SK-N-SH treated with all-trans-retinoic acid at 6 μM for 48 hours (cell line): ENCODE measurements around the gene GGT5.

Experiments used
- ESRRG ChIP-seq: fragments of 250-450 bp; sonication (Bioruptor Pico); IDR thresholded peaks from 2 replicates; pipeline ENCODE4 v1.6.1; 2021; ENCODE audit warnings: mild to moderate bottlenecking
- TOX ChIP-seq: fragments of 250-450 bp; sonication (Bioruptor Pico); IDR thresholded peaks from 2 replicates; pipeline ENCODE4 v1.8.0; 2021; ENCODE audit warnings: mild to moderate bottlenecking, moderate library complexity, borderline replicate concordance
- ZFP3 ChIP-seq: fragments of 250-450 bp; sonication (Bioruptor Pico); IDR thresholded peaks from 2 replicates; pipeline ENCODE4 v1.5.0; 2020; ENCODE audit warnings: mild to moderate bottlenecking, moderate library complexity
- TF ChIP-seq, protein P1 (sequence below): fragments of 250-450 bp; sonication (Bioruptor Pico); IDR thresholded peaks from 2 replicates; pipeline ENCODE4 v1.8.0; 2020; ENCODE audit warnings: mild to moderate bottlenecking, moderate library complexity, borderline replicate concordance

GRCh38 chr22:24216541-24217209 lies 28.2 kb downstream of the GGT5 start:
- TF ChIP-seq, protein P1, sequence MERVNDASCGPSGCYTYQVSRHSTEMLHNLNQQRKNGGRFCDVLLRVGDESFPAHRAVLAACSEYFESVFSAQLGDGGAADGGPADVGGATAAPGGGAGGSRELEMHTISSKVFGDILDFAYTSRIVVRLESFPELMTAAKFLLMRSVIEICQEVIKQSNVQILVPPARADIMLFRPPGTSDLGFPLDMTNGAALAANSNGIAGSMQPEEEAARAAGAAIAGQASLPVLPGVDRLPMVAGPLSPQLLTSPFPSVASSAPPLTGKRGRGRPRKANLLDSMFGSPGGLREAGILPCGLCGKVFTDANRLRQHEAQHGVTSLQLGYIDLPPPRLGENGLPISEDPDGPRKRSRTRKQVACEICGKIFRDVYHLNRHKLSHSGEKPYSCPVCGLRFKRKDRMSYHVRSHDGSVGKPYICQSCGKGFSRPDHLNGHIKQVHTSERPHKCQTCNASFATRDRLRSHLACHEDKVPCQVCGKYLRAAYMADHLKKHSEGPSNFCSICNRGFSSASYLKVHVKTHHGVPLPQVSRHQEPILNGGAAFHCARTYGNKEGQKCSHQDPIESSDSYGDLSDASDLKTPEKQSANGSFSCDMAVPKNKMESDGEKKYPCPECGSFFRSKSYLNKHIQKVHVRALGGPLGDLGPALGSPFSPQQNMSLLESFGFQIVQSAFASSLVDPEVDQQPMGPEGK = no peak
- TF ChIP-seq ZFP3 (CRISPR knock-in tag) (no peak), ESRRG (no peak), TOX (CRISPR knock-in tag) (no peak)
